Ishikawa (cell line): ENCODE results near the gene DPYD.

Experiments
- CEBPB ChIP-seq: IDR thresholded peaks from 2 replicates; pipeline ENCODE4 v1.6.1; 2012
- CREB1 ChIP-seq: IDR thresholded peaks from 2 replicates; pipeline ENCODE4 v1.6.1; 2012; ENCODE audit warnings: low read depth
- EGR1 ChIP-seq: IDR thresholded peaks from 2 replicates; pipeline ENCODE4 v1.6.1; 2012
- EP300 ChIP-seq: IDR thresholded peaks from 2 replicates; pipeline ENCODE4 v1.6.1; 2012; ENCODE audit warnings: borderline replicate concordance
- FOXM1 ChIP-seq: IDR thresholded peaks from 2 replicates; pipeline ENCODE4 v1.6.1; 2012; ENCODE audit warnings: low read depth, borderline replicate concordance
- MAX ChIP-seq: IDR thresholded peaks from 2 replicates; pipeline ENCODE4 v1.6.1; 2012
- NFIC ChIP-seq: IDR thresholded peaks from 2 replicates; pipeline ENCODE4 v1.6.1; 2012
- RAD21 ChIP-seq: IDR thresholded peaks from 2 replicates; pipeline ENCODE4 v1.6.1; 2012; ENCODE audit warnings: low read depth
- REST ChIP-seq: IDR thresholded peaks from 2 replicates; pipeline ENCODE4 v1.6.1; 2012; ENCODE audit warnings: low read depth, mild to moderate bottlenecking
- TAF1 ChIP-seq: IDR thresholded peaks from 2 replicates; pipeline ENCODE4 v1.6.1; 2012; ENCODE audit warnings: low read depth, mild to moderate bottlenecking
- TCF12 ChIP-seq: IDR thresholded peaks from 2 replicates; pipeline ENCODE4 v1.6.1; 2012; ENCODE audit warnings: low read depth
- TEAD4 ChIP-seq: IDR thresholded peaks from 2 replicates; pipeline ENCODE4 v1.6.1; 2012
- USF1 ChIP-seq: IDR thresholded peaks from 2 replicates; pipeline ENCODE4 v1.6.1; 2012
- YY1 ChIP-seq: IDR thresholded peaks from 2 replicates; pipeline ENCODE4 v1.6.1; 2012; ENCODE audit warnings: low read depth
- ZBTB7A ChIP-seq: IDR thresholded peaks from 2 replicates; pipeline ENCODE4 v1.6.1; 2012; ENCODE audit warnings: low read depth

DPYD gene

GRCh38 chr1:97677702-97678101 lies 243.1 kb downstream of the DPYD start:
- TF ChIP-seq CREB1, result no peak
- TF ChIP-seq MAX, result no peak
- no peak for TF ChIP-seq TCF12
- TF ChIP-seq YY1, result no peak
- no peak for TF ChIP-seq NFIC
- TF ChIP-seq EGR1, result no peak
- no peak for TF ChIP-seq USF1
- TF ChIP-seq CEBPB, result no peak
- no peak for TF ChIP-seq TEAD4
- TF ChIP-seq FOXM1, result no peak
- TF ChIP-seq REST, result no peak
- TF ChIP-seq ZBTB7A, result no peak
- no peak for TF ChIP-seq TAF1
- TF ChIP-seq RAD21, result no peak
- TF ChIP-seq EP300, result no peak

DNA sequence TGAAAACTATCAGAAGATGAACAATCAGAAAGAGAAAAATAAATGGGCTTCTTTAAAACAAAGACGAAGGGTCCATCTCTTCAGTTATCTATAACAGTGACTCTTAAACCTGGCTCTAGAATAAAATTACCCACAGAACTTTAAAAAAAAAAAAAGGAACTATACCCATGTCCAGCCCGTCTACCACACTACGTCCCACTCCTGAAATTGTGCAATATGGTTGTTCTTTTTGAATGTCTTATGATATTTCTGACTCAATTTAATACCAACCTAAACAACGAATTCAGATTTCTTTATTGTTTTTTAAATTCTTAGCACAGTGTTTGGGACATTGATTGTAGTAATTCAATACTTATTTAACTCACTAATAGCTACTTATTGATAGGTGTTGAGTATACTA lies 246.3 kb downstream of the DPYD start:
- no peak for TF ChIP-seq TEAD4
- no peak for TF ChIP-seq ZBTB7A
- TF ChIP-seq MAX, result no peak
- no peak for TF ChIP-seq FOXM1
- TF ChIP-seq EGR1, result no peak
- no peak for TF ChIP-seq YY1
- TF ChIP-seq CEBPB, result no peak
- no peak for TF ChIP-seq REST

DNA sequence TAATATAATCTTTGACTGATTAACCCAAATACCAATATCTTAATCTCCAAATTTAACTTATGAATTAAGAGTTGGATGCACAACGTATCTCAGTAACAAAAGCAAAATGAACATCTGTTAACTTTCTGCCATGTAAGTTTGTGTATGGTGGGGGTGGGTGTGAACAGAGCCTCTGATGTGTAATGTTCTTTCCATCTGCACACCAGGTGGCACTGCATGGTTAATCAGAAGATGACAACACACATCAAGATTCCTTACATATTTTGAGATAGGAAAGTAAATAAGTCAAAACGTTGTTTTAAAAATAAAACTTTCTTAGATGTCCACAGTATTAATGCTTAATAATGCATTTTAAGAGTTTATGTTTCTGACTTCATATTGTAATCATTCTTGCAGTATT lies 251.9 kb downstream of the DPYD start:
- no peak for TF ChIP-seq CREB1
- TF ChIP-seq YY1, result no peak
- TF ChIP-seq TEAD4, result no peak
- TF ChIP-seq RAD21, result peak; percentile 32; the same call in 1 of the 2 replicates
- TF ChIP-seq EP300, result no peak
- no peak for TF ChIP-seq MAX
- TF ChIP-seq ZBTB7A, result no peak

DNA sequence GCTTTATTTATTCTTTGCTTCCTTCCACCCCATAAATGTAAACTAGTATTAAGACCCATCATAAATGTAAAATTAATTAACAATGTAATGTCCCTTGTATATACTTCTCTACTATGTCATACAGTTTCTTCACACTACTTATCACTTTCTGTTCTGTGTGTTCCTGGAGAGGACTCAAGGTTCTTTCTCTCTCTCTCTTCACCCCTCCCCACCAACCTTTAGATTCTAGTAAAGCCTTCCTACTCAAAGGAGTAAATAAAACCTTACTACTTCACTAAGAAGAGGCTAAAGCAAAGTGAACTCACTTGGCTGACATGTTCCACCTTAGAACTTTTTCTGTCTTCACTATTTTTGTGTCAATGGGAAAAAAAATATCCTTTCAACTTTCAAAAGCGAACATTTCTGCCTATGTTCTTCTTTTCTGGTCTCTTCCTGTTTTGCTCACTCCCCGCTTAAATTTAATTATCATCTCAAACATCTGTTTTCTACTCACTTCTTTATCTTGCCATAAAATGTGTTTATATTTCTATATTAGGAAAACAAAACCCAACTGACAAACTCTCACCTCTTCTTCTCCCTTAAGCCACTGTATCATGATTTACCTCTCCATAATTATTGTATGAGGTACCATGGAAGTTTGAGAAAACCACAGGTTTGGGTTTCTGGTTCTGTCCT lies 260.3 kb downstream of the DPYD start:
- TF ChIP-seq CEBPB (no peak), REST (no peak), TCF12 (no peak), EP300 (no peak), MAX (no peak), YY1 (no peak), EGR1 (no peak), FOXM1 (no peak), TEAD4 (no peak), NFIC (no peak)
